Fibroblast of skin of left biceps (primary cell): ENCODE data around the gene CERS1.

Experiments used
- DNase-seq, 2 experiments: peaks; one replicate each; pipeline ENCODE4 v3.0.0-alpha.2; 2013; ENCODE audit warnings: low read depth in 2 of 2

CERS1 gene

GRCh38 chr19:18839465-18840287 lies 56.3 kb downstream of the CERS1 start:
- no peak for DNase-seq

- DNase-seq, result no peak
These were observed 61.3 kb downstream of the CERS1 start for GRCh38 chr19:18834644-18834984.

GRCh38 chr19:18833849-18834643 lies 61.9 kb downstream of the CERS1 start:
- DNase-seq, result no peak

GRCh38 chr19:18833141-18833476 lies 62.8 kb downstream of the CERS1 start:
- no peak for DNase-seq

GRCh38 chr19:18832306-18833140 lies 63.4 kb downstream of the CERS1 start:
- DNase-seq, result no peak

GRCh38 chr19:18831524-18832305 lies 64.2 kb downstream of the CERS1 start, which contains the start of gene UPF1:
TSS of gene UPF1 (plus strand) at chr19:18831959. CDS start at chr19:18832210, 251 bp downstream.
- peak; percentile 65 to 77 for DNase-seq

- no peak for DNase-seq
These were observed 65.5 kb downstream of the CERS1 start for GRCh38 chr19:18830488-18830887.

GRCh38 chr19:18828786-18829185 lies 67.2 kb downstream of the CERS1 start:
- no peak for DNase-seq
